ENCODE results near the gene SORBS1.

DNA sequence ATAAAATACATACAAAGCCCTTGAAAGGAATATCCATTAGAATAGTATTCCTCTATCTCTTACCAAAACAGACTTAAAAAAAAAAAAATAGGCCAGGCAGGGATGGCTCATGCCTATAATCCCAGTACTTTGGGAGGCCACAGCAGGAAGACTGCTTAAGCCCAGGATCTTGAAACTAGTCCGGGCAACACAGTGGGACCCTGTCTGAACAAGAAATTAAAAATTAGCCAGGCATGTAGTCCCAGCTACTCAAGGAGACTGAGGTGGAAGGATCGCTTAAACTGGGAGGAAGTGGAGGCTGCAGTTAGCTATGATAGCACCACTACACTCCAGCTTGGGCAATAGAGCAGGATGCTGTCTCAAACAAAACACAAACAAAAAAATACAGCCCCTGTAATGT, 280.0 kb downstream of the SORBS1 start:
- TF ChIP-seq REST (IDR thresholded peaks at IDR 0.05; ENCODE audit: low read depth) (no peak), TCF12 (IDR thresholded peaks at IDR 0.05; ENCODE audit: low read depth) (no peak), USF1 (IDR thresholded peaks at IDR 0.05) (no peak), EP300 (IDR thresholded peaks at IDR 0.05; ENCODE audit: borderline replicate concordance) (no peak), TAF1 (IDR thresholded peaks at IDR 0.05; ENCODE audit: low read depth) (no peak), FOXM1 (IDR thresholded peaks at IDR 0.05; ENCODE audit: borderline replicate concordance, low read depth) (no peak), TEAD4 (IDR thresholded peaks at IDR 0.05) (no peak), ZBTB7A (IDR thresholded peaks at IDR 0.05; ENCODE audit: low read depth) (no peak), YY1 (IDR thresholded peaks at IDR 0.05; ENCODE audit: low read depth) (no peak), NFIC (IDR thresholded peaks at IDR 0.05) (no peak)

Measured in Ishikawa (cell line).